Endodermal cell (in vitro differentiated cells): ENCODE data around the gene KIAA0232. TPM values are rescaled to one million over a fixed set of nuclear protein-coding genes. Genes with fewer than 3 reads are reported as not detected.

Source experiments
- DNase-seq: peaks from one replicate; pipeline ENCODE4 v3.0.0-alpha.2; 2017
- H3K27ac ChIP-seq: 2 replicates; pipeline ENCODE4 v1.5.1; 2013; ENCODE audit warnings: mild to moderate bottlenecking, low read depth, low read length, moderate library complexity
- H3K27me3 ChIP-seq: 2 replicates; pipeline ENCODE4 v1.6.1; 2013; ENCODE audit warnings: mild to moderate bottlenecking, low read length, moderate library complexity; ENCODE audit not compliant: insufficient read depth, control insufficient read depth, poor library complexity, severe bottlenecking
- H3K36me3 ChIP-seq: 2 replicates; pipeline ENCODE4 v1.7.0; 2013; ENCODE audit warnings: mild to moderate bottlenecking, low read length, moderate library complexity; ENCODE audit not compliant: control insufficient read depth, insufficient read depth
- H3K4me1 ChIP-seq: one replicate; pipeline ENCODE4 v1.7.0; 2013; ENCODE audit warnings: low read length; ENCODE audit not compliant: control insufficient read depth, insufficient read depth
- H3K4me3 ChIP-seq: 2 replicates; pipeline ENCODE4 v1.5.1; 2013; ENCODE audit warnings: mild to moderate bottlenecking, low read length, moderate library complexity
- H3K9ac ChIP-seq: 2 replicates; pipeline ENCODE4 v1.6.1; 2013; ENCODE audit warnings: mild to moderate bottlenecking, low read length, moderate library complexity; ENCODE audit not compliant: poor library complexity, severe bottlenecking; ENCODE audit errors: extremely low read depth
- H3K9me3 ChIP-seq: 2 replicates; pipeline ENCODE4 v1.6.1; 2013; ENCODE audit warnings: mild to moderate bottlenecking, low read length, moderate library complexity; ENCODE audit not compliant: control insufficient read depth
- H3K27ac Mint-ChIP-seq: 2 replicates; pipeline ENCODE4 v1.8.0; 2020; ENCODE audit warnings: mixed read lengths
- H3K27me3 Mint-ChIP-seq: 2 replicates; pipeline ENCODE4 v1.8.0; 2021; ENCODE audit warnings: mild to moderate bottlenecking, mixed read lengths; ENCODE audit not compliant: insufficient read depth
- H3K36me3 Mint-ChIP-seq: 2 replicates; pipeline ENCODE4 v1.8.0; 2020; ENCODE audit warnings: low read depth, mixed read lengths
- H3K4me1 Mint-ChIP-seq: 2 replicates; pipeline ENCODE4 v1.8.0; 2020; ENCODE audit warnings: mixed read lengths
- H3K4me3 Mint-ChIP-seq: 2 replicates; pipeline ENCODE4 v1.8.0; 2020; ENCODE audit warnings: mild to moderate bottlenecking, moderate library complexity, mixed read lengths
- H3K9me3 Mint-ChIP-seq: 2 replicates; pipeline ENCODE4 v1.8.0; 2020; ENCODE audit warnings: mild to moderate bottlenecking, mixed read lengths
- WGBS, 2 experiments: methylation state at CpG; one replicate each; pipeline versions ENCODE4 v1.1.5 to v1.1.7; 2013; ENCODE audit warnings: missing lambda C conversion rate in 2 of 2, mixed read lengths in 1 of 2; ENCODE audit not compliant: insufficient coverage in 1 of 2, insufficient read length in 1 of 2; 5-methylcytosine and 5-hydroxymethylcytosine counted together
- total RNA-seq, 2 donors: library from RNA; stranded (reverse); fragmentation: NEBNext Ultra II Directional in 1 of 2; extraction: Animal tissue kit (Norgen Biotek cat#: 25700) in 1 of 2; gene quantifications; 2 replicates in 1 of 2; 3 replicates in 1 of 2; pipeline ENCODE4 v1.2.1, GENCODE V29; 2021
- TF ChIP-seq, protein P1 (sequence below): fragments of 200-600 bp; sonication (generic); conservative IDR thresholded peaks from 2 replicates; pipeline ENCODE4 v1.5.0; 2021; ENCODE audit warnings: antibody characterized with exemption, mild to moderate bottlenecking

The KIAA0232 gene
- total RNA-seq, 2 donors from 2014 or later, result 32.9 to 43.5 TPM

DNA sequence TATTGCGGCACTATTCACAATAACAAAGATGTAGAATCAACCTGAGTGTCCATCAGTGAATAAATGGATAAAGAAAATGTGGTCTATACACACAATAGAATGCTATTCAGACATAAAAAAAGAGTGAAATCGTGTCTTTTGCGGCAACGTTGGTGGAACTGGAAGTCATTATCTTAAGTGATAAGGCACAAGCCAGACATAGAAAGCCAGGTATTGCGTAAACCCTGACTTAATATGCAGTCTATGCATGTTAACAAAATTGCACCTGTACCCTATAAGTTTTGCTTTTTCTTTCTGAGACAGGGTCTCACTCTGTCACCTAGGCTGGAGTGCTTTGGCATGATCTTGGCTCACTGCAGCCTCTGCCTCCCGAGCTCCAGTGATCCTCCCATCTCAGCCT is 28.6 kb downstream of the KIAA0232 start:
- Mint-ChIP-seq H3K36me3 (peaks cover 16% of the 10 kb centered on the region), H3K27ac (no peak overlapping the region), H3K27me3 (no peaks in the 10 kb centered on the region), H3K4me1 (peaks cover 9% of the 10 kb centered on the region), H3K4me3 (no peak overlapping the region), H3K9me3 (no peaks in the 10 kb centered on the region)
- H3K36me3 ChIP-seq, result peaks cover 15% of the 10 kb centered on the region
- no peaks in the 10 kb centered on the region for H3K27me3 ChIP-seq
- H3K4me1 ChIP-seq, result no peaks in the 10 kb centered on the region
- no peak for DNase-seq
- H3K27ac ChIP-seq, result no peak overlapping the region
- H3K9me3 ChIP-seq, result no peaks in the 10 kb centered on the region
- H3K9ac ChIP-seq, result no peak overlapping the region
- 89 to 97% methylated on average over 6 of the region's 6 CpGs for WGBS, 2 experiments
- TF ChIP-seq, protein P1, sequence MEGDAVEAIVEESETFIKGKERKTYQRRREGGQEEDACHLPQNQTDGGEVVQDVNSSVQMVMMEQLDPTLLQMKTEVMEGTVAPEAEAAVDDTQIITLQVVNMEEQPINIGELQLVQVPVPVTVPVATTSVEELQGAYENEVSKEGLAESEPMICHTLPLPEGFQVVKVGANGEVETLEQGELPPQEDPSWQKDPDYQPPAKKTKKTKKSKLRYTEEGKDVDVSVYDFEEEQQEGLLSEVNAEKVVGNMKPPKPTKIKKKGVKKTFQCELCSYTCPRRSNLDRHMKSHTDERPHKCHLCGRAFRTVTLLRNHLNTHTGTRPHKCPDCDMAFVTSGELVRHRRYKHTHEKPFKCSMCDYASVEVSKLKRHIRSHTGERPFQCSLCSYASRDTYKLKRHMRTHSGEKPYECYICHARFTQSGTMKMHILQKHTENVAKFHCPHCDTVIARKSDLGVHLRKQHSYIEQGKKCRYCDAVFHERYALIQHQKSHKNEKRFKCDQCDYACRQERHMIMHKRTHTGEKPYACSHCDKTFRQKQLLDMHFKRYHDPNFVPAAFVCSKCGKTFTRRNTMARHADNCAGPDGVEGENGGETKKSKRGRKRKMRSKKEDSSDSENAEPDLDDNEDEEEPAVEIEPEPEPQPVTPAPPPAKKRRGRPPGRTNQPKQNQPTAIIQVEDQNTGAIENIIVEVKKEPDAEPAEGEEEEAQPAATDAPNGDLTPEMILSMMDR, result no peak
- no peak overlapping the region for H3K4me3 ChIP-seq

DNA sequence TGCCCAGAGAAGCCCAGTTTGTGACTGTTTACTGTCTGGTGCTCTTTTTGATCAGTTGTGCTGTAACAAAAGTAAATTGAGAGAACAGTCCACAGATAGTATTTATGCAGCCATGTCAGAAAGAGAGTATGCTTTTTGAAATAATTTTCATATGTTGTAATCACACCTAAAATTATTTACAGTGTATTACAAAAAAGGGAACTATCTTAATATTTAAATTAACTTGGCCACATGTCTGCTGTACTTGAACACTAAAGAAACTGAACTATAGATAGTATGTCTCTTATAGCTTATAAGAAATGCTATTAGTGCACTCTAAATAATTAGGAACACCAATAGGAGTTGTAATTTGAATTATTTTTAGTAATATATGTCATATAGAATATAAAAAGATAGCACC is 30.2 kb downstream of the KIAA0232 start:
- Histone ChIP-seq H3K27ac (no peak overlapping the region), H3K36me3 (peaks cover 21% of the 10 kb centered on the region), H3K9me3 (peaks cover 11% of the 10 kb centered on the region), H3K9ac (no peak overlapping the region), H3K4me3 (no peak overlapping the region), H3K4me1 (no peaks in the 10 kb centered on the region), H3K27me3 (no peaks in the 10 kb centered on the region)
- peaks cover 27% of the 10 kb centered on the region for H3K36me3 Mint-ChIP-seq
- TF ChIP-seq, protein P1, result no peak
- H3K27me3 Mint-ChIP-seq, result no peaks in the 10 kb centered on the region
- no peak overlapping the region for H3K4me3 Mint-ChIP-seq
- peaks cover 8% of the 10 kb centered on the region for H3K9me3 Mint-ChIP-seq
- no peak for DNase-seq
- H3K27ac Mint-ChIP-seq, result no peak overlapping the region
- H3K4me1 Mint-ChIP-seq, result peaks cover 9% of the 10 kb centered on the region

DNA sequence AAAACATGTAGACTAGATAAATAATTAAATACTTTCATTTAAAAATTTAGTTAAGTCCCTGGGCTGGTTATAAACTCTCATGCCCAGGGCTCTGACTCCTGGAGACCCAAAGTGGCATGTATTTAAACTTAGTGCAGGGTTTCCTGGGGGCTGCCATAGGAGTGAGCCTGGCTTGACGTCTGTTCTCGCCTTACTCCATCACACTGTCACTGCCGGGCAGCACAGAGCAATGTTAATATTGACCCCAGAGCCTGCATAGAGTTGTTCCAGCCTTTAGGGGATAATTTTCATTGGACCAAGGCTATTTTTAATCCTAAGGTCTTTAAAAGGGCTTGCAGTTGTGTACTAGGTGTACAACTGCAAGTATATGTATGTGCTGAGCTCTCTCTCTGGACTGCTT is 31.2 kb downstream of the KIAA0232 start:
- no peaks in the 10 kb centered on the region for H3K27me3 Mint-ChIP-seq
- no peak overlapping the region for H3K4me3 Mint-ChIP-seq
- no peak overlapping the region for H3K27ac ChIP-seq
- H3K36me3 ChIP-seq, result peaks cover 30% of the 10 kb centered on the region
- H3K9me3 ChIP-seq, result peaks cover 21% of the 10 kb centered on the region
- WGBS, 2 experiments, result 94 to 100% methylated on average over 1 to 3 of the region's 3 CpGs
- TF ChIP-seq, protein P1, result no peak
- no peak overlapping the region for H3K27ac Mint-ChIP-seq
- peaks cover 35% of the 10 kb centered on the region for H3K36me3 Mint-ChIP-seq
- H3K9me3 Mint-ChIP-seq, result peaks cover 17% of the 10 kb centered on the region
- H3K4me1 ChIP-seq, result no peaks in the 10 kb centered on the region
- no peak overlapping the region for H3K9ac ChIP-seq
- H3K27me3 ChIP-seq, result no peaks in the 10 kb centered on the region
- H3K4me3 ChIP-seq, result no peak overlapping the region
- no peak for DNase-seq
- peaks cover 9% of the 10 kb centered on the region for H3K4me1 Mint-ChIP-seq
